Loucy (cell line): Measurements from ENCODE around the gene RUNX1.

Experiments
- CTCF ChIP-seq: fragments of 200-600 bp; sonication (generic); conservative IDR thresholded peaks from 2 replicates; pipeline ENCODE4 v1.5.1; 2014; ENCODE audit warnings: mild to moderate bottlenecking, antibody characterized with exemption, low read length
- EZH2phosphoT487 ChIP-seq: fragments of 200-600 bp; IDR thresholded peaks from 2 replicates; pipeline ENCODE4 v1.6.1; 2018; ENCODE audit warnings: antibody characterized with exemption, mild to moderate bottlenecking, moderate library complexity, borderline replicate concordance

- TF ChIP-seq CTCF (no peak), EZH2phosphoT487 (no peak)
Measured at GRCh38 chr21:35021546-35021945, 27.6 kb downstream of the RUNX1 start.
